ENCODE results near the gene TMUB1.

The TMUB1 gene

DNA sequence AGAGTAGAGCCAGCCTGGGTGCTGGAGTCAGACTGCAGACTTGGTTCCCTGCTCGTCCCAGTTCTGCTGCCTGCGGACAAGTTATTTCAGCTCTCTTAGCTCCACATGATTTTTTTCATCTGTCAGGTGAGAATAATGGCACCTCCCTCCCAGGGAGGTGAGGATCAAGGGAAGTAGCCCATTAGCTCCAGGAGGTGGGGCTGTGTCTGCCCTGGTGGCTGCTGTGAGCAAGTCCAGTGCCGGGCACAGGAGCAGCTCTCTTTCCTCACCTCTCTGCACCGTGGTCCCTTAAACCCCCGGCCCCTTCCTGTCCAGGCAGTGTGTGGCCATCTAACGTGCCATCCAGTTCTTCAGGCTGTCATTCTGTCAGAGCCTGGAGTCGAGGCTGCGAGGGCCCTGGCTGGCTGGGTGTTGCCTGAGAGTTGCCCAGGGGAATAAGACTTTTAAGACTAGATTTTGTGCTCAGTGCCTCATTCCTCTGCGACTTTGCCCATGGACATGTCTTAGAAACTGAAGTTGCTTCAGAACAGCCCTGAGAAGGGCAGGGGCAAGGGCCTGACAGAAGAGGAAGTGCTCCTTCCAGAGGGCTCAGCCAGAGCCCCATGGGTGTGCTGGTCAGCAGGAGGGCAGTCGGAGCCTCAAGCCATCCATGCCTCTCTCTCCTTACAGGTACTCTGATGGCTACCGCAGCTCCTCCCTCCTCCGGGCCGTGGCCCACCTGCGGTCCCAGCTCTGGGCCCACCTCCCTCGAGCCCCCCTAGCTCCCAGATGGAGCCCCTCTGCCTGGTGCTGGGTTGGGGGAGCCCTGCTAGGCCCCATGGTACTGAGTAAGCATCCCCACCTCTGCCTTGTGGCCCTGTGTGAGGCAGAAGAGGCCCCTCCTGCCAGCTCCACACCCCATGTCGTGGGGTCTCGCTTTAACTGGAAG lies 50.1 kb downstream of the TMUB1 start:
- H3K36me3 ChIP-seq (ENCODE audit: insufficient read depth, low read length), result peaks cover 39% of the 10 kb centered on the region; the same call in 1 of the 2 replicates
- H3F3A ChIP-seq (ENCODE audit: insufficient read depth, low read length), result no peaks in the 10 kb centered on the region
- TF ChIP-seq EZH2 (IDR thresholded peaks at IDR 0.05; ENCODE audit: borderline replicate concordance, low read length), result no peak
- TF ChIP-seq, protein P1, sequence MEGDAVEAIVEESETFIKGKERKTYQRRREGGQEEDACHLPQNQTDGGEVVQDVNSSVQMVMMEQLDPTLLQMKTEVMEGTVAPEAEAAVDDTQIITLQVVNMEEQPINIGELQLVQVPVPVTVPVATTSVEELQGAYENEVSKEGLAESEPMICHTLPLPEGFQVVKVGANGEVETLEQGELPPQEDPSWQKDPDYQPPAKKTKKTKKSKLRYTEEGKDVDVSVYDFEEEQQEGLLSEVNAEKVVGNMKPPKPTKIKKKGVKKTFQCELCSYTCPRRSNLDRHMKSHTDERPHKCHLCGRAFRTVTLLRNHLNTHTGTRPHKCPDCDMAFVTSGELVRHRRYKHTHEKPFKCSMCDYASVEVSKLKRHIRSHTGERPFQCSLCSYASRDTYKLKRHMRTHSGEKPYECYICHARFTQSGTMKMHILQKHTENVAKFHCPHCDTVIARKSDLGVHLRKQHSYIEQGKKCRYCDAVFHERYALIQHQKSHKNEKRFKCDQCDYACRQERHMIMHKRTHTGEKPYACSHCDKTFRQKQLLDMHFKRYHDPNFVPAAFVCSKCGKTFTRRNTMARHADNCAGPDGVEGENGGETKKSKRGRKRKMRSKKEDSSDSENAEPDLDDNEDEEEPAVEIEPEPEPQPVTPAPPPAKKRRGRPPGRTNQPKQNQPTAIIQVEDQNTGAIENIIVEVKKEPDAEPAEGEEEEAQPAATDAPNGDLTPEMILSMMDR (IDR thresholded peaks at IDR 0.05; ENCODE audit: low read length), result no peak

More for the DNA sequence above, 50.1 kb downstream of the TMUB1 start:
- H3K4me1 ChIP-seq (ENCODE audit: insufficient read depth, low read length, severe bottlenecking), result peaks cover 15% of the 10 kb centered on the region
- no peak overlapping the region for H3K27ac ChIP-seq (ENCODE audit: low read depth, low read length, poor library complexity, severe bottlenecking)
- H3K79me2 ChIP-seq (ENCODE audit: insufficient read depth, low read length), result no peaks in the 10 kb centered on the region
- no peak overlapping the region for H2AFZ ChIP-seq (ENCODE audit: low read length)
- no peak overlapping the region for H3K4me3 ChIP-seq (ENCODE audit: low read depth, low read length, poor library complexity, severe bottlenecking)
- no peaks in the 10 kb centered on the region for H4K20me1 ChIP-seq (ENCODE audit: insufficient read depth, low read length)
- no peak overlapping the region for H3K9ac ChIP-seq (ENCODE audit: low read length)
- H3K4me2 ChIP-seq (ENCODE audit: low read length), result no peak overlapping the region
- no peaks in the 10 kb centered on the region for H3K9me3 ChIP-seq (ENCODE audit: low read length)
- no peaks in the 10 kb centered on the region for H3K27me3 ChIP-seq (ENCODE audit: insufficient read depth, low read length)
- H3K9me2 ChIP-seq (ENCODE audit: low read depth, low read length), result no peaks in the 10 kb centered on the region
